Measurements from ENCODE around the gene DISP2.

Gene DISP2

DNA sequence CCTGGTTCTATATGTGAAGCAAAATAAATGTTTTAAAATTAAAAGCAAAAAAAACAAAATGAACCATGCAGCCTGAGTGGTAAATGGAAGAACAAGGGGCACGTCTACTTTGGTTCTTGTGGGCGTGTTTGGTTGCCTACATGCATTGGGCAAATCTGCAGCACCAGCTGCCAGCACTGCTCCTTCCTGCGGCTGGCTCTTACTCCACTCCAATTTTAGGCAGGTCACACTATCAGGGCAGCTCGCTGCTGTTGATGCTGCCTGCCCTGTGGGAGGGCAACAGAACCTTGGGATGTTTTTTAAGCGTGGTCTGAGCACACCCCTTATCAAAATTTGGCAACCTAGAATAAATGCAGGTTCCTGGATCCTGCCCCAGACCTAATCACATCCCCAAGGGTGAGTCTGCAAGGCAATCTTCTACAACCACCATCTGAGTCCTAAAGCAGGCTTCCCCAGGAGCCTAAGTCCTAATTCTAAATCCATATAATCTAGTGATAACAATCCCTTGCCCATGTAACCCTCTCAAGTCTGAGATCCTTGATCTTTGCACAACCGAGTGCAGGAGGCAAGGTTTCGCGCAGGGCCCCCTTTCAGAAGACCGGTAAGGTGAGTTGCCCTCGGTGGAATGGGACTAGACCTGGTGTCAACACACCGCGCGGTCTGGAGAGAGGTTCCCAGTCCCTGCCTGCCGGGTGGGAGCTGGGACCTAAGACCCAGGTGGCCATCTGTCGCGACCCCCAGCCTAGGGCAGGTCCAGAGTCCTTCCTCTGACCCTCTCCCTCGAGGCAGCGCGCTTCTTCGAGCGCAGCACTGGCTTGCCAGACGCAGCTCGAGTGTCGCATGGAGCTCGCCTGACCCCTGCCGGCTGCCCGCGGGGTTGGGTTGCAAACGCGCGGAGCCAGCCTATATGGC, 63.5 kb downstream of the DISP2 start:
- DNase-seq (ENCODE audit: low read depth in 2 of 2), result peak; percentile 51 to 75

DNA sequence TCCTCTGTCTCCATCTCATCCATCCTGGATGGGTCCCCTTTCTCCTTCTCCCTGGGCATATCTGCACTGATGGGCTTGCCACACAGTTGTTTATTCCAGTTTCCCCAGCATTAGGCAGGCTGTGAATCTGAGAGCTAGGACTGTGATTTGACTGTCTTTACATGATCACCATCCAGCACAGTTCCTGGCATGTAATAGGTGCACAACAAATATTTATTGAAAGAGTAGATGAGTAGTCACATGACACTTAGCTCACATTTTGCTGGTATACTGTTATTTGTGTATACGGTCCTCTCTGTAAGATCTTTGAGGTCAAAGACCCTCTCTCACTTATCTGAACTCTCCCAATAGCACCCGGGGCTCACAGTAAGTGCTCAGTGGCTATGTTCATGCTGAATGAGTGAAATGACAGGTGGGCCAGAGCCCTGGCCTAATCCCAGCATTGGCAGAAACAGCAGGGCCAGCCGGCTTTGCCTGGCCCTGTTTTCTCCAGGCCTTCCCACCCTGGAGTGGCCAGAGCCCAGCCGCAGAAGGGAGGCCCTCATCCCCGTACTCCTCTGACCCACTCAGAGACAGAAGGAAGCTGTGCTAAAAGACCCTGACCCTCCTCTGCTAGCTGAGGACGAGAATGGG, 66.6 kb downstream of the DISP2 start:
- DNase-seq (ENCODE audit: low read depth in 2 of 2), result no peak

DNA sequence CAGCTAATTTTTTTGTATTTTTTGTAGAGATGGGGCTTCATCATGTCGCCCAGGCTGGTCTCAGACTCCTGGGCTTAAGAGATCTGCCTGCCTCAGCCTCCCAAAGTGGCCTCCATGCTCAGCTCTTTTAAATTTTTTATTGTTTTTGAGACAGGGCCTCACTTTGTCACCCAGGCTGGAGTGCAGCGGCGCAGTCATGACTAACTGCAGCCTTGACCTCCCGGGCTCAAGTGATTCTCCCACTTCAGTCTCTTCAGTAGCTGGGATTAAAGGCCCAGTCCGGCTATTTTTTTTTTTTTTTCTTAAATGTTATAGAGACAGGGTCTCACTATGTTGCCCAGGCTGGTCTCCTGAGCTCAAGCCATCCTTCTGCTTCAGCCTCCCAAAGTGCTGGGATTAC, 67.7 kb downstream of the DISP2 start:
- DNase-seq (ENCODE audit: low read depth in 2 of 2), result no peak

DNA sequence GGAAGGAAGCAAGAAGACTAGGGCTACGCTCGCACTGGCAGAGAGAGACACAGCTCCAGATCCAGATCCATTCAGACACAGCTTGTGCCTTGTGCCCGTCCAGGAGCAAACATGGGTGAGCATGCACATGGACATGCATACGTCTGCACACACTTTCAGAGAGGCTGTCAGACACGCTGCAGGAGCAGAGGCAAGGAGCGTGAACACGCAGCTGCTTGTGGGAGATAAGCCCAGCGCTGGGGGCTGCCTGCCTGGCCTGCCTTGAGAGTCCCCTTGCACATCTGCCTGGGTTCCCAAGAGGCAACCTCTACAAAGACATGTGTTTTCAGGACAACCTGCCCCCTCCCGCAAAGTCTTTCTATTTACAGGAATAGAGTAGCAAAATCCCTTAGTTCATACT, 69.2 kb downstream of the DISP2 start:
- no peak for DNase-seq (ENCODE audit: low read depth in 2 of 2)

DNA sequence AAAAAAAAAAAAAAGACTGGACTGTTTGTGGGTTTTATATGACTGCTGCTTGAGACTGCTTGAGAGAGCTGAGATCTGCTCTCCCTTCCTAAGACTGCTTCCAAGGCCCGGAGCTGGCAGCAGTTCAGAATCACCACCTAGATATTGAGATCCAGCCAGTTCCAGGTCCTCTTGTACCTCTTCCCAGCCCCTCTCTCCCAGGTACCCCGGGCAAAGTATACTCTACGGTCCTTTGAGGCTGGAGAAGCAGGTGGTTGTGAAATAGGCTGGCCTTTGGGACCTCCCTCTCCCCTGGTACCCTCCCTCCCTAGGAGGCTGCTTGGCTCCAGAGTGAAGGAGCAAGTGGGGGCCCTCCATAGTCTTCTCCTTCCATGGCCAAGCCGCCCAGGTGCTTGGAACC, 70.2 kb downstream of the DISP2 start:
- no peak for DNase-seq (ENCODE audit: low read depth in 2 of 2)

All from stimulated activated CD4-positive, alpha-beta T cell treated with anti-CD3 and anti-CD28 coated beads, Interleukin-1b, Interleukin-23, amount 100 ng/mL, for 1 hour (primary cell).